ACC112 (cell line): ENCODE results near the gene CDO1.
"Not testable (repeated sequence)": the region's sequence is repeated elsewhere in the genome, so short reads cannot be mapped to it uniquely, and the experiment has no call there.

Experiments used
- H2AFZ ChIP-seq: fragments of 200-600 bp; sonication (generic); one replicate; pipeline ENCODE4 v1.6.0; 2017; ENCODE audit warnings: antibody characterized with exemption, low read length; ENCODE audit not compliant: unreplicated experiment
- H3K27ac ChIP-seq: fragments of 200-600 bp; sonication (generic); 2 replicates; pipeline ENCODE4 v1.5.1; 2014; ENCODE audit warnings: low read depth, mild to moderate bottlenecking, antibody characterized with exemption, low read length, moderate library complexity
- H3K27me3 ChIP-seq: fragments of 200-600 bp; sonication (generic); 2 replicates; pipeline ENCODE4 v1.6.1; 2014; ENCODE audit warnings: mild to moderate bottlenecking, antibody characterized with exemption, low read length, moderate library complexity, mixed read lengths; ENCODE audit not compliant: insufficient read depth
- H3K36me3 ChIP-seq: fragments of 200-600 bp; sonication (generic); 2 replicates; pipeline ENCODE4 v1.6.1; 2016; ENCODE audit warnings: mild to moderate bottlenecking, antibody characterized with exemption, low read length, moderate library complexity, mixed read lengths; ENCODE audit not compliant: insufficient read depth
- H3K4me1 ChIP-seq: fragments of 200-600 bp; sonication (generic); one replicate; pipeline ENCODE4 v1.6.1; 2016; ENCODE audit warnings: low read length, mixed read lengths; ENCODE audit not compliant: insufficient read depth, unreplicated experiment, control insufficient read depth
- H3K4me3 ChIP-seq: fragments of 200-600 bp; sonication (generic); 2 replicates; pipeline ENCODE4 v1.5.1; 2014; ENCODE audit warnings: mild to moderate bottlenecking, low read depth, low read length
- H3K79me2 ChIP-seq: fragments of 200-600 bp; sonication (generic); one replicate; pipeline ENCODE4 v1.6.0; 2016; ENCODE audit warnings: low read length; ENCODE audit not compliant: control insufficient read depth, unreplicated experiment, insufficient read depth

CDO1 gene

DNA sequence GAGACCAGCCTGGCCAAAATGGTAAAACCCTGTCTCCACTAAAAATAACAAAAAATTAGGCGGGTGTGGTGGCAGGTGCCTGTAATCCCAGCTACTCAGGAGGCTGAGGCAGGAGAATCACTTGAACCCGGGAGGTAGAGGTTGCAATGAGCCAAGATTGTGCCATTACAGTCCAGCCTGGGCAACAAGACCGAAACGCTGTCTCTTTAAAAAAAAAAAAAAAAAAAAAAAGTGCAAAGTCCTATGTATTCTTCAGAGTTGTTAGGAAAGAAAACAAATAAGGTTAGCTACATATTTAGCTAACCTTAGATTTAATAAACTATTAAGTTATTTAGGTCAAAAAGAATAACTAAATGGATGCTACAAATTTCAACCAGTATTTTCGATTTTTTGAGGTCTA, 13.5 kb upstream of the CDO1 start:
- Histone ChIP-seq H3K4me3 (no peak overlapping the region), H3K36me3 (peaks cover 32% of the 10 kb centered on the region), H3K27ac (no peak overlapping the region)

DNA sequence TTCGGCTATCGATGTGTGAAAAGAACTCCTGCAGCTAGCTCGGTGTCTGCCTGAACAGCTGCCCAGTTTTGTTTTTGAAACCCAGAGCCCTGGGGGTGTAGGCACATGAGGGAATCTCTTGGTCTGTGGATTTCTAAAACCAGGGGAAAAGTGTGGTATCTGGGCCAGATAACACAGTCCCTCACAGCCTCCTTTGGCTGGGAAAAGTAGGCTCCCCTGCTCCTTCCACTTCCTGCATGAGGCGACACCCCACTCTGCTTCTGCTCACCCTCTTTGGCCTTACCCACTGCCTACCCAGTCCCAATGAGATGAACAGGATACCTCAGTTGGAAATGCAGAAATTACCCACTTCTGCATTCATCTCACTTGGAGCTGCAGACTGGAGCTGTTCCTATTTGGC, 9.5 kb upstream of the CDO1 start:
- H3K36me3 ChIP-seq = peaks cover 27% of the 10 kb centered on the region
- H3K4me1 ChIP-seq = no peaks in the 10 kb centered on the region
- H3K27me3 ChIP-seq = no peaks in the 10 kb centered on the region
- H3K79me2 ChIP-seq = no peaks in the 10 kb centered on the region
- H3K27ac ChIP-seq = no peak overlapping the region
- no peak overlapping the region for H3K4me3 ChIP-seq
- no peak overlapping the region for H2AFZ ChIP-seq

More for the DNA sequence above, 13.5 kb upstream of the CDO1 start:
- H3K4me1 ChIP-seq = no peaks in the 10 kb centered on the region
- H3K79me2 ChIP-seq = no peaks in the 10 kb centered on the region
- no peak overlapping the region for H2AFZ ChIP-seq
- no peaks in the 10 kb centered on the region for H3K27me3 ChIP-seq

DNA sequence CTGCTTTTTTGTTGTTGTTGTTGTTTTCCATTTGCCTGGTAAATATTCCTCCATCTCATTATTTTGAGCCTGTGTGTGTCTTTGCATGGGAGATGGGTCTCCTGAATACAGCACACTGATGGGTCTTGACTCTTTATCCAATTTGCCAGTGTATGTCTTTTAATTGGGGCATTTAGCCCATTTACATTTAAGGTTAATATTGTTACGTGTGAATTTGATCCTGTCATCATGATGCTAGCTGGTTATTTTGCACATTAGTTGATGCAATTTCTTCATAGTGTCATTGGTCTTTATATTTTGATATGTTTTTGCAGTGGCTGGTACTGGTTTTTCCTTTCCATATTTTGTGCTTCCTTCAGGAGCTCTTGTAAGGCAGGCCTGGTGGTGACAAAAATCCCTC, 8.5 kb upstream of the CDO1 start:
- H2AFZ ChIP-seq, H3K27ac ChIP-seq, H3K27me3 ChIP-seq, H3K4me3 ChIP-seq, H3K79me2 ChIP-seq, H3K4me1 ChIP-seq: not testable (repeated sequence)
- peaks cover 20% of the 10 kb centered on the region for H3K36me3 ChIP-seq

DNA sequence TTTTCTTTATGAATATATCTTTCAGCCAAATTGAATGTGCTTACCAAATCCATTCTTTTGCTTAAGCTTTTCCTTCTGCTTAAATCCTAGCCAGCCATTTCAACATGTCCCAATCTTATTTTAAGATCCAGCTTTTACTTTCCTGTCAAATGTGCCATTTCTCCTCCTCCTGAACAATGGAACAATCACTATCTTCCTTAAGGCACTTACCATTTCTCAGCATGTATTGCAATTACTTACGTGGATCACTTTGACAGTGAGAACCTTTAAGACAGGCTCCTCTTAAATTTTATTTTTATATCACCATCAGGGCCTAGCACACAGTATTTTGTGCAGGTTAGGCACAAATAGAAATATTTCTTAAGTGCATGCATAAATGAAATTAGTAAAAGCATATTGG, 4.4 kb upstream of the CDO1 start:
- no peak overlapping the region for H3K27ac ChIP-seq
- no peak overlapping the region for H3K4me3 ChIP-seq
- no peaks in the 10 kb centered on the region for H3K36me3 ChIP-seq
- no peak overlapping the region for H2AFZ ChIP-seq
- H3K27me3 ChIP-seq = peaks cover 22% of the 10 kb centered on the region
- no peaks in the 10 kb centered on the region for H3K79me2 ChIP-seq
- H3K4me1 ChIP-seq = peaks cover 2% of the 10 kb centered on the region

DNA sequence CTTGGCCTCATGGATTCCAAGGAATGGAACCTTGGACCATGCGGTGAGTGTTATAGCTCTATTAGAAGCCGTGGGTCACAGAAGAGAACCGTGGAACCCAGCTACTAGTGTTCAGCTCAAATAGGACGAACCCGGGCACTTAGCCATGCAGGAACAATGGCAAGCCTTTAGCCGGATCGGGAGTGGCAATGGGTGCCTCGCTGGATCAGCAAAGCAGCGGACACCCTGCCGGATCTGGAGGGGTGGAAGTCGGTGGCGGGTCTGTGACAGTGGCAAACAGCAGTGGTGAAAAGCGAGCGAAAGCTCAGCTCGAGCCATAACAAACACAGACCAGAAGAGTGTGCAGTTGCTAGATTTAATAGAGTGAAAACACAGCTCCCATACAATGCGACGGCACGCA, 2.4 kb upstream of the CDO1 start:
- Histone ChIP-seq H3K79me2 (no peaks in the 10 kb centered on the region), H3K27ac (no peak overlapping the region), H3K4me1 (peaks cover 6% of the 10 kb centered on the region), H2AFZ (no peak overlapping the region), H3K36me3 (no peaks in the 10 kb centered on the region), H3K4me3 (no peak overlapping the region), H3K27me3 (peaks cover 42% of the 10 kb centered on the region)

DNA sequence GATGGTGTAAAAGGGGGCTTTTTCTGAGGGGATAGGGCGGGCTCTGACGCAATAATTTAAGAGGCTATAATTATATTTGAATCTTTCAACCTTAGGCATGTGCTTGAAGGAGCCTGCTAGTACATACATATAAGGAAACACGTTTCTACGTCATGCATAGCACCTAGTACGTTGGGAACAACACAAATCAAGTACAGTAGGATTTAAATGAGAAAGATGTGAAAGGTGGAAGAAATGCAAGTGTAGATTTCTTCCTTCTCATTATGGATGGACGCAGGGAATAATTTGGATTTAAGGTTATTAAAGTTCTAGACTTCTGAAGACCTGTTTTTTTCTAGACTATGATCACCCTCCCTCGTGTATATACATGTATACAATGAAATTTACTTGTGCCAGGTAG, 927 bp upstream of the CDO1 start:
- Histone ChIP-seq H3K4me1 (peaks cover 6% of the 10 kb centered on the region), H3K79me2 (no peaks in the 10 kb centered on the region), H3K36me3 (no peaks in the 10 kb centered on the region), H2AFZ (no peak overlapping the region), H3K27me3 (peaks cover 50% of the 10 kb centered on the region), H3K4me3 (no peak overlapping the region), H3K27ac (no peak overlapping the region)

DNA sequence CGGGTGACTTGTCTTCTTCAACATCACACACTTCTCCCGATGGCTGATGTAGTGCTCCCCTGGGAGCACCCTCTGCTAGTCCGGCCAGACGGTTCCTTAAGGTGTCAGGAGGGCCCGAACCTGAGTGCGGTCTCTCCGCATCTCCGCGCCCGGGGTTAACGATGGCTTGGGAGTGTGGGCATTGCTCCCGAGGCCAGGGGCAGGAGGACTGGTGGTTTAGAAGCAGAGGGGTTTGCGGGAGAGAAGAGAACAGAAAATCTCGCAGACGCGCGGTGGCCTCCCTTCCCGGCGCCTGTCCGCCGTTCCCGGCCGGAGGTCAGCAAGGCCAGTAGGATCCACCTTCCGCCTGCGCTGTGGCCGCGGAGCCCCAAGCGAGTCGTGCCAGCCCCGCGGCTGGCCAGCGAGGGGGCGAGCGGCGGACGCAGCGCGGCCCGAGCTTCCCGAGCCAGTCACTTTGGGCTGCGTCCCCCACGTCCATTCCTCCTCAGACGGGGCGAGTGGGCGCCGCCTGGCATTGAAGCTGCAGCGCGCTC, 700 bp downstream of the CDO1 start:
- Histone ChIP-seq H3K36me3 (no peaks in the 10 kb centered on the region), H3K4me1 (peaks cover 12% of the 10 kb centered on the region), H3K4me3 (peak overlapping the region; percentile 85), H3K27ac (no peak overlapping the region), H2AFZ (peak overlapping the region; percentile 97), H3K79me2 (no peaks in the 10 kb centered on the region), H3K27me3 (peaks cover 50% of the 10 kb centered on the region)

DNA sequence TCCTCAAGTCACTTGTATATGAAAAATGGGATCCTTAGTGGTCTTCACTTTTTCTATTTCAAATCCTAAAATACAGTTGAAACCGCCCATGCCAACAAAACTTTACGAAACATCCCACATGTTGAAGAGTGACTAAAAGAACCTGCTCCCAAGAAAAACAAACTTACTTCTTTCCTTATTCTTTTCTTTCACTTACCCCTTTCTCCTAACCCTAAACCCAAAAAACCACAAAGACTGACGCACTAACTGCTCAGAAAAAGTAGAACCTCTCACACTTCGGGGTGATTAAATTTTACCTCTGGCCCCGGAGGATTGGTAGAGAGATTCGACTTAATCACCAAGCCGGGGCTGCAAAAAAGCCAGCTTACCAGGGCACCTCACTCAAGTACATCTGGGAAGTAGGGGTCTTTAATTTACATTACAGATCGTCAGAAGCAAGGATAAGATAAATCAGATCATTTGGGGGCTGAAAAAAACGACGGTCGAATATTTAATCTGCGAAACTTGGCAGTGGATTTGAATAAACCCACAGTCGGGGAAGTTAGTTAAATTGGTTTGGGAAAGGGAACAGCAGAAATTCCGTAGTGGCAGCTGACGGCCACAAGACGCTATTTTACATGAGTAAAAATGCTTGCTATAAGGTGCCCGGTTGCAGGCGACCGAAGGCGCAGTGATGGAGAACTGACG, 1.3 kb downstream of the CDO1 start:
- peaks cover 16% of the 10 kb centered on the region for H3K4me1 ChIP-seq
- peak overlapping the region; percentile 97 for H2AFZ ChIP-seq
- H3K27me3 ChIP-seq = peaks cover 50% of the 10 kb centered on the region
- H3K27ac ChIP-seq = no peak overlapping the region
- H3K79me2 ChIP-seq = no peaks in the 10 kb centered on the region
- peak overlapping the region; percentile 85 for H3K4me3 ChIP-seq
- H3K36me3 ChIP-seq = no peaks in the 10 kb centered on the region

DNA sequence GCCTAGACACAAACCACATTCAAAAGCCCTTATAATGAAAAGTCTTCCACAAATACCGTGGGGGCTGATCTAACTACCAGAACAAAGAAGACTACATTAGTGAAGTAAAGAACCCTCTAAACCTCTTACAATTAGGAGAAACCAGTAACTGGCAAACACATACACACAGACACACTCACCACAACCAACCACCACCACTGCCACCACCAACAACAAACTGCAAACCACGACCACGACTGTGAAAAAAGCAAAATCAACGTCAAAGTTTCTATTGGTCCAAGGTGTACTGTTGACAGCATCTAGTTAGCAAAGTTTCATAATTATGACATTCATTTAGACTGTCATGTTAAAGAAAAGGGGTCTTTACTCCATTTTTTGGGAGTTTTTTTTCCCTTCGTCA, 2.7 kb downstream of the CDO1 start:
- Histone ChIP-seq H3K27ac (no peak overlapping the region), H3K4me3 (no peak overlapping the region), H3K36me3 (no peaks in the 10 kb centered on the region), H3K27me3 (peaks cover 50% of the 10 kb centered on the region), H2AFZ (no peak overlapping the region), H3K4me1 (peaks cover 18% of the 10 kb centered on the region), H3K79me2 (no peaks in the 10 kb centered on the region)

DNA sequence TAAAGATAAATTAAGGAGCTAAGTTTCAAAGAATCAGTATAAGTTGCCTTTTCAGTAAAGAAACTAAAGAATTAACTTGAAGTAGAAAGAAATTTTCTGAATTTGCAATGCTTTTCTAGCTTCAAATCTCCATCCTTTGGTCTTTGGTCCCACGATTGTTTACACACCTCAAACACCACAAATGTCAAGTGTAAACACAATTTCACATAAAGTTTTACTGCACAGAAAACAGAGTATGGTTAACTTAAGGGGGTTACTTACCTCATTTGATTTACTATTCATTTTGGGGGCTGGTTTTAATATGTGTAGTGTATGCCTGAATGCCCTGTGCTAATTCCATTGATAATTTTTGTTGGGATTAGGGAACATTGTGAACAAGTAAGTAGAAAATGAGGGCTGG, 4.1 kb downstream of the CDO1 start:
- peaks cover 42% of the 10 kb centered on the region for H3K27me3 ChIP-seq
- no peak overlapping the region for H3K4me3 ChIP-seq

DNA sequence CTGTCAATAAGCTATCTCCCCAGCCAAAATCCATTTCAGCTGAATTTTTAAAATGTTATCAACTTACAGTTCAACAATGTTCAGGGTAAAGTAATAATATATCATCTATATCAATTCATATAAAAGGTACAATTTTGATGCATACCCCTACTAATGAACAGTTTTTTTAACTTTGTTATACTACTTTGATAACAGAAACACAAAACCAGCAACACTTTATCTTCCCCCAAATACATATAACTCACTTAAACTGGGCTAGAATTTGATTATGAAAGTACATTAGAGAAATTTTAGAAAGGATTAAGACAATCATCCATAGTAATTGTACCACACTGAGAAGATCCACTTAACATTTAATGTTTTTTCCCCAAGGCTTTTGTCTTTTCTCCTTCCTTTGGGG, 5.1 kb downstream of the CDO1 start:
- no peak overlapping the region for H3K4me3 ChIP-seq
- H3K27ac ChIP-seq = no peak overlapping the region
- no peak overlapping the region for H2AFZ ChIP-seq
- no peaks in the 10 kb centered on the region for H3K36me3 ChIP-seq
- no peaks in the 10 kb centered on the region for H3K79me2 ChIP-seq
- H3K4me1 ChIP-seq = peaks cover 18% of the 10 kb centered on the region
- H3K27me3 ChIP-seq = peaks cover 34% of the 10 kb centered on the region

More for the DNA sequence above, 4.1 kb downstream of the CDO1 start:
- H2AFZ ChIP-seq = no peak overlapping the region
- H3K27ac ChIP-seq = no peak overlapping the region
- no peaks in the 10 kb centered on the region for H3K79me2 ChIP-seq
- H3K4me1 ChIP-seq = peaks cover 18% of the 10 kb centered on the region
- no peaks in the 10 kb centered on the region for H3K36me3 ChIP-seq
